Adipocyte (in vitro differentiated cells): ENCODE data around the gene CALCOCO1.

Experiments used
- DNase-seq: peaks from one replicate; pipeline ENCODE4 v3.0.0-alpha.2; 2015; ENCODE audit warnings: low read depth
- H3K27me3 ChIP-seq: replicated peaks from 2 replicates; pipeline ENCODE4 v1.7.0; 2013; ENCODE audit warnings: mild to moderate bottlenecking, low read length, moderate library complexity; ENCODE audit not compliant: control insufficient read depth, insufficient read depth
- H3K36me3 ChIP-seq: 2 replicates; pipeline ENCODE4 v1.7.0; 2013; ENCODE audit warnings: low read length, mild to moderate bottlenecking, moderate library complexity; ENCODE audit not compliant: control insufficient read depth, insufficient read depth, severe bottlenecking
- H3K4me1 ChIP-seq: 2 replicates; pipeline ENCODE4 v1.7.0; 2013; ENCODE audit warnings: mild to moderate bottlenecking, low read length, moderate library complexity; ENCODE audit not compliant: control insufficient read depth, insufficient read depth
- H3K4me3 ChIP-seq: 2 replicates; pipeline ENCODE4 v1.7.0; 2013; ENCODE audit warnings: mild to moderate bottlenecking, low read length, moderate library complexity
- H3K9ac ChIP-seq: 2 replicates; pipeline ENCODE4 v1.7.0; 2013; ENCODE audit warnings: mild to moderate bottlenecking, low read length, moderate library complexity
- H3K9me3 ChIP-seq: 2 replicates; pipeline ENCODE4 v1.7.0; 2013; ENCODE audit warnings: mild to moderate bottlenecking, low read length, moderate library complexity; ENCODE audit not compliant: control insufficient read depth

Gene CALCOCO1

DNA sequence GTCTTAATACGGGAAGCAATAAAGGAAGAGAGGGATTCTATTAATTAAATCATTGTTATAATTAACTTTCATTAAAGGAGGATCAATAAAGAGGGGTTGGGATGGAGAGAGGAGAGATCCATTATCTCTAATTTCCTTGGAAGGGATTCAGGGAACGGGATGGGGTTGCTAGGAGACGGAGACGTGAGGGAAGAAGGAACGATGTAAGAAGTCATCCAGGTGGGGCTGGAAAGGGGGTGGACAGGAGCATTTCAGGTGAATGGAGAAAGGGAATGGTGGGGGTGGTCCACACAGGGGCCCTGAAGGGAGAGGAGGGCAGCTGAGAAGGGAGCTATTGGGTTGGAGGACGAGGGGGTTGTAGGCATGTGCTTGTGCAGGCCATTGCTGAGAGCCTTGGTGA lies 17.2 kb downstream of the CALCOCO1 start:
- no peaks in the 10 kb centered on the region for H3K9me3 ChIP-seq
- H3K27me3 ChIP-seq: peaks cover 3% of the 10 kb centered on the region
- H3K4me1 ChIP-seq: no peaks in the 10 kb centered on the region
- H3K36me3 ChIP-seq: peaks cover 40% of the 10 kb centered on the region
- no peak overlapping the region for H3K4me3 ChIP-seq
- DNase-seq: no peak
- no peak overlapping the region for H3K9ac ChIP-seq

DNA sequence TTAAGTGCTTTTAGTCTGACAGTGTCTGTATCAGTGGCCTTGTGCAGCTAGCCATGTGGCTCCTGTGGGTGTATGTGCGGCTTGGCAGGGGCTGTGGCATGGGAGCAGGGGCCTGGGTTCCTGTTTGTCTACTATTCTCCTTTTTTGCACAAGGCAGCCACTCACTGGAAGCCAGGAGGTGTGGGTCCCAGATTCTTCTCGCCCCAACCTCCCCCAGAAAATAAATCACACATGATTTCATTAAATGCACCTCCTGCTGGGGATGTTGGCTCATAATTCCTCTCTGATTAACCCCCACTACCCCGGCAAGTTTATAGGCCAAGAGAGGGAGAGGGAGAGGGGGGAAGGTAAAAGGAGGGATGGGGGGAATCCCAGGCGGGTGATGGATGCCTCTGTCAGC lies 17.6 kb downstream of the CALCOCO1 start:
- no peak overlapping the region for H3K4me3 ChIP-seq
- no peak overlapping the region for H3K9ac ChIP-seq
- peaks cover 3% of the 10 kb centered on the region for H3K27me3 ChIP-seq
- H3K36me3 ChIP-seq: peaks cover 35% of the 10 kb centered on the region
- no peaks in the 10 kb centered on the region for H3K9me3 ChIP-seq
- no peak for DNase-seq
- H3K4me1 ChIP-seq: no peaks in the 10 kb centered on the region

DNA sequence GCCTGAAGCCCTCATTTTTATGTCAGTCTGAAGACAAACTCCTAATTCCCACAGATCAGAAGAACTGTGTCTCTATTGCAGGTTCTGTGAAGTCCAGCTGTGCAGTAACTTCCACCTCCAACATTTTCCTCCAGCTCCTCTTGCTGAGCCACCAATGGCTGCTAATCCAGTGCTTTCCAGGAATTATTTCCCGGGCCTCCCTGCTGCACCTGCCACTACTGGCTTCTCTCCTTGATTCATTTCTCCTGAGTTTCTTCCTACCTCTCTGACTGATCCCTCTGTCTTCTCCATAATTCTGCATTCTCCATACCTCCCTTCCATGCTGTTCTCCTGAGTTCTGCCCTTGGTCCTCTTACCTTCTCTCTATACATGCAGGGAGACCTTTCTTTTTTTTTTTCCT lies 21.2 kb downstream of the CALCOCO1 start:
- H3K27me3 ChIP-seq: peaks cover 3% of the 10 kb centered on the region
- no peak overlapping the region for H3K4me3 ChIP-seq
- H3K9me3 ChIP-seq: no peaks in the 10 kb centered on the region
- H3K36me3 ChIP-seq: no peaks in the 10 kb centered on the region
- H3K9ac ChIP-seq: no peak overlapping the region
- no peak for DNase-seq
- peaks cover 4% of the 10 kb centered on the region for H3K4me1 ChIP-seq

DNA sequence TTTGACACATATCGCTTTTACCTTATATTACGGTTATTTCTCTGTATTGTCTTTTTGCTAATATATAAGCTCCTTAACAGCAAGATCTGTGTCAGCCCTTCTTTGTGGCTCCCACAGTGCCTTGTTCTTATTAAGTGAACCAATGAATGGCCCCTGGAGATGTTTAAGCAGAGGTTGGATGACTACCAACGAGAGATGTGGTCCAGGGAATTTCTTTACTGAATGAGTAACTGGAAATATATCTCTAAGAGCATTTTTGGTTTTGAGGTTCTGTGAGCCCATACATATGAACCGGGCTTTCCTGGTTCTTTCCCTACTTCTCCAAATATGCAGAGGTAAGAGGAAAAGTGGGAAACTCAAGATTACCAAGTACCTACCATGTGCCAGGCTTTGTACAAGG lies 23.5 kb downstream of the CALCOCO1 start:
- peak; percentile 25 for DNase-seq
- no peak overlapping the region for H3K4me3 ChIP-seq
- peaks cover 4% of the 10 kb centered on the region for H3K4me1 ChIP-seq
- no peaks in the 10 kb centered on the region for H3K9me3 ChIP-seq
- H3K36me3 ChIP-seq: no peaks in the 10 kb centered on the region
- H3K9ac ChIP-seq: no peak overlapping the region
- H3K27me3 ChIP-seq: peaks cover 3% of the 10 kb centered on the region

DNA sequence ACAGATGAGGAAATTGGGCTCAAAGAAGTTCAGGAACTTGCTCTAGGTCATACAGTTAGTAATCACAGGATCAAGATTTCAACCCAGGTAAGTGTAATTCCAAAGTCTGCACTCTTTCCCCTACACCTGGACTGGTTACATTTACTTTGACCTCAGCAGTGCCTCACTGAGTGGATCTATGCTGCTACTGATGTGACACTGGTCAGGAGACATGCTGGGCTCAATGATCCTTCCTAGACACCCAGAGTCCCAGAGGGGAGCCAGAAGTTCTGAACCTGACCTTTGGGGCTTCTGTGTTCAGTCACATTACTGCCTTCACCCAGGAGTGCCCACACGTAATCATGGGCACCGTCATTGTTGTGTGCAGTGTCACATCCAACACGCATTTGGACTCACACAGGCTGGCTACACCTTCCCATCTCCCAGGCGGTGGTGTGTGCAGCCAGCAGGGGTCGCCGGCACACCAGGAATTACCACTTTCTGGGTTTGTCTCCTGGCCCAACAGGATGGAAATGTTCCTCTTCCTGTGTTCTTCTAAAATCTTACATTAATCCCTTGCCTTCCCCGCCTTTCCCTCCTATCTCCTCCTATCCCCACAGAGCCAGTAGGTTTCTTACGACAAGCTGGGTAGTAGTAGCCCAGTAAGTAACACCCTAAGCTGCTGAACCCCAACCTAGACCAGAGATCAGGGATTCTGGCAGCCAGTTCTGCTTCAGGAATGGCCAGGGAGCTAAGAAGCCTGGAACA lies 25.6 kb downstream of the CALCOCO1 start:
- Histone ChIP-seq H3K4me1 (peaks cover 4% of the 10 kb centered on the region), H3K9ac (peak overlapping the region; percentile 11), H3K36me3 (no peaks in the 10 kb centered on the region), H3K27me3 (peaks cover 15% of the 10 kb centered on the region), H3K4me3 (no peak overlapping the region), H3K9me3 (no peaks in the 10 kb centered on the region)
- peak; percentile 86 for DNase-seq

DNA sequence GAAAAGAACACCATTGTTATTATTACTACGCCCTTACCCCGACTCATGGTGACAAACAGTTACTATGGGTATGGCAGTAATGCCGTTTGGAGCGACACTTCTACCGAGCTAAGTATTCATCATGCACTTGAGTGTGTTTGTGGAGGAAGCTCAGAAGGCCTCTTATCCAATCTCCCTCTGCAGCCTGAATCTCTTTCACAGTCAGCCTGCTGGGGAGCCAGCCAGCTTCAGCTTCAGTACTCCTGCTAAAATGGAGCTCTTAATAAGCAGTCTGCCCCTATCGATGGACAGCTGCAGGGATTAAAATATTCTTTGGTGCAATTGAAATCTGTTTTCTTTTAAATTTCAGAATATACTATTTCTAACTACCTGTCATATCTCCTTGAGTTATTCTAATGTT lies 26.7 kb downstream of the CALCOCO1 start:
- DNase-seq: no peak
- H3K27me3 ChIP-seq: peaks cover 16% of the 10 kb centered on the region
- H3K4me3 ChIP-seq: no peak overlapping the region
- no peak overlapping the region for H3K9ac ChIP-seq
- H3K9me3 ChIP-seq: no peaks in the 10 kb centered on the region
- peaks cover 14% of the 10 kb centered on the region for H3K4me1 ChIP-seq
- H3K36me3 ChIP-seq: no peaks in the 10 kb centered on the region

DNA sequence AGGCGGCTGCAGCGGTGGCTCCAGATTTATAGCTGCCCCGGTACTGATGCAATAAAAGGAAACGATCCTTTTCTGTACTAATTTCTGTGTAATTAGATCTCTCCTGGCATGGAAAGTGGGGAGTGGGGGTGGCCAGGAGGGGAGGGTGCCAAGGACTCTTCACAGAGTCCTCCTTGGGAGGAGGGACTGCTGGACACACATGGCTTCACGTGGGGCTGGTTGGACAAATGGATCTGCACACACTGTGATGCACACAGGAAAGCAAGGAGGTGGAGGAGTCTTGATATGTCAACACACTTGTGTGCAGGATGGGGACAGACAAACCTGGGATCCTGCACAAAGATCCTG lies 27.6 kb downstream of the CALCOCO1 start:
- peaks cover 18% of the 10 kb centered on the region for H3K4me1 ChIP-seq
- H3K9ac ChIP-seq: no peak overlapping the region
- H3K36me3 ChIP-seq: no peaks in the 10 kb centered on the region
- no peak overlapping the region for H3K4me3 ChIP-seq
- no peaks in the 10 kb centered on the region for H3K9me3 ChIP-seq
- no peak for DNase-seq
- peaks cover 19% of the 10 kb centered on the region for H3K27me3 ChIP-seq

DNA sequence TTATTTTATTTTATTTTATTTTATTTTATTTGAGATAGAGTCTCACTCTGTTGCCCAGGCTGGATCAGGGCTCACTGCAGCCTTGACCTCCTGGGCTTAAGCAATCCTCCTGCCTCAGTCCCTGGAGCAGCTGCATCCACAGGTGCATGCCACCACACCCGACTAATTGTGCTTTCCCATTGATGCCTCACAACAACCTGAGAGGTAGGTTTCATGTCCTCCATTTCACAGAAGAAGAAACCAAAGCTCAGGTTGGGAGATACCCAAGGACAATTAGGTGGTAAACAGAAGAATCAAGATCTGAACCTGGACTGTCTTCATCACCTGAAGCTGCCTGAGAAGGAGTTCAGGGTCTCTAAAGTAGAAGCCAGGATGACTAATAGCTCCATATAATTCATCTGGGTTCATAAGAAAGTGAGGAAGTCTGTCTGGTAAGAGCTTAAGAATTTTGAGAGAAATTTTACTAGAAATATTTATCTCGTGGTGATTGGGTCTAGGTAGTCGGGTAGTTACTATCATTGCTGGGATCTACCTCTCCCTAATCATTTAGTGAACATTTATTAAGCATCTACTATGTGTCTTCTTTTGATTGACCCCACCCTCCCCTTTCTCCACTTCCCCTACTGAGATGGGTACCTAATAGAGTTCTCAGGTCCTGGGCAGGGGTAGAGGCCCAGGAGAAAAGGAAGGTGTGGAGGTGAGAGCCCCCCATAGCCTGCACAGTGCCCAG lies 28.1 kb downstream of the CALCOCO1 start:
- H3K27me3 ChIP-seq: peaks cover 24% of the 10 kb centered on the region
- H3K9ac ChIP-seq: no peak overlapping the region
- no peaks in the 10 kb centered on the region for H3K9me3 ChIP-seq
- peaks cover 18% of the 10 kb centered on the region for H3K4me1 ChIP-seq
- DNase-seq: no peak
- no peaks in the 10 kb centered on the region for H3K36me3 ChIP-seq
- no peak overlapping the region for H3K4me3 ChIP-seq

DNA sequence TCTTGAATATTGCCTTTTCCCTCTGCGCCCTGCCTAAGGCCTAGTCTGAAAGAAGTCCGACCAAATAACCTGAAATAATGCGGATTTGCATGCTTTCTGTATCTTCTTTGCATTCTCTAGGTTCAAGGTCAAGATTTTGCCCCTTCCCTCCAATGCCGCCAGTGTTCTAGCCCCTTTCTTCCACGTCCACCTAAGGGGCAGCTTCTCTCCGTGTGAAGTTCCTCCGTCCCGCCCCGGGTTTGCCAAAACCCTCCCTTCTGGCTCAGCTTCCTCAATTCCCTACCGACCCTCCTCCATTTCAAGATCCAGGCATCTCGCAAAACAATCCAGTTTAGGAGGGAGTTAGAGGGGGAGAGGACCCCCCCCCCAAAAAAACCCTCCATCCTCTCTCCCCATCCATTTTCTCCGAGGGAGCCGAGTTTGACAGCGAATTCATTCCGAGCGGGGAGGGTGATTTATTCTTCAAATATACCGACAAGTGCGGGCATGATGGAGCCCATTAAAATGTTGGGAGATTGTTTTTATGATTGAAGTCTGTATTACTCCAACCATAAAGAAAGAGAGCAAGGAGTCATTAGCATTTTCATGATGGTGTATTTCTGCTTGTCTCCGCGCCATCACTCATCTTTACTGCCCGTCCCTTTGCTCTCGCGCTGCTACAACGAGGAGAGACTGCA lies 30.5 kb downstream of the CALCOCO1 start:
- H3K4me1 ChIP-seq: peaks cover 14% of the 10 kb centered on the region
- no peaks in the 10 kb centered on the region for H3K36me3 ChIP-seq
- no peak for DNase-seq
- no peak overlapping the region for H3K9ac ChIP-seq
- H3K9me3 ChIP-seq: peaks cover 4% of the 10 kb centered on the region
- no peak overlapping the region for H3K4me3 ChIP-seq
- peaks cover 25% of the 10 kb centered on the region for H3K27me3 ChIP-seq

DNA sequence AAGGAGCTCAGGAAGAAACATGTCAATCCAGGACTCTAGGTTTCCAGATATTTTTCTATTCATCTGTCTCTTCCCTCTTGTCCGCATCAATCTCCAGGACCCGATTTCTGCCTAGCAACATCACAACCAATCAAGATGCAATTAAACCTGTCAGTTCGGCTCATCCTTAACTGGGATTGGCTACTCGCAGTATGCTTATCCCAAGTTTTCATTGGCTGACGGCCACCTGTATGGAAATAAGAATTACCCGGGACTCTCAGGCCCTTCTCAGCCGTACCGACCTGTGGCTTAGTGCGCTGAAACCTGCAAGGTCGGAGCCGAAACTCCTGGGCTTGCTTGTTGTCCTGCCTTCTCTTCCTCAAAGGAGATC lies 31.0 kb downstream of the CALCOCO1 start:
- H3K4me3 ChIP-seq: no peak overlapping the region
- H3K27me3 ChIP-seq: peaks cover 25% of the 10 kb centered on the region
- H3K9me3 ChIP-seq: peaks cover 4% of the 10 kb centered on the region
- no peaks in the 10 kb centered on the region for H3K36me3 ChIP-seq
- H3K4me1 ChIP-seq: peaks cover 14% of the 10 kb centered on the region
- peak; percentile 59 for DNase-seq
- no peak overlapping the region for H3K9ac ChIP-seq
